OCI-LY7 (cell line): Measurements from ENCODE around the gene ZNF485. TPM values are rescaled to one million over a fixed set of nuclear protein-coding genes. Genes with fewer than 3 reads are reported as not detected.

Experiments used
- BruUV-seq: library from RNA; stranded (reverse); fragments of 400-500 nt; replicated peaks from 2 replicates; lab custom pipeline; 2021; lab: Mats Ljungman, UMichigan
- CTCF ChIA-PET: fragments of 300-600 bp; sonication (Branson Sonifier 250); formaldehyde crosslinking; loops from one replicate; lab custom pipeline; 2022; ENCODE audit warnings: antibody characterized with exemption; ENCODE audit not compliant: unreplicated experiment; lab: Charles Lee
- POLR2A ChIA-PET: fragments of 300-600 bp; sonication (Branson Sonifier 250); formaldehyde crosslinking; loops from one replicate; lab custom pipeline; 2022; ENCODE audit warnings: antibody characterized with exemption; lab: Charles Lee
- DNase-seq: peaks from one replicate; pipeline ENCODE4 v3.0.0-alpha.2; 2015; ENCODE audit warnings: low spot score
- H2AFZ ChIP-seq: fragments of 200-600 bp; sonication (generic), shearing (Covaris generic); 2 replicates; pipeline ENCODE4 v1.6.1; 2014; ENCODE audit warnings: mild to moderate bottlenecking, antibody characterized with exemption, low read length, moderate library complexity
- H3K27ac ChIP-seq: fragments of 200-600 bp; sonication (generic); 2 replicates; pipeline ENCODE4 v1.5.1; 2014; ENCODE audit warnings: mixed run types, low read depth, mild to moderate bottlenecking, moderate library complexity, low read length, inconsistent platforms; ENCODE audit not compliant: poor library complexity, severe bottlenecking
- H3K36me3 ChIP-seq: fragments of 200-600 bp; sonication (generic); 2 replicates; pipeline ENCODE4 v1.6.1; 2014; ENCODE audit warnings: mild to moderate bottlenecking, antibody characterized with exemption, low read length, moderate library complexity, mixed read lengths; ENCODE audit not compliant: insufficient read depth
- H3K4me1 ChIP-seq: fragments of 200-600 bp; sonication (generic); 2 replicates; pipeline ENCODE4 v1.5.1; 2014; ENCODE audit warnings: mild to moderate bottlenecking, low read length; ENCODE audit not compliant: insufficient read depth, poor library complexity, severe bottlenecking
- H3K4me2 ChIP-seq: fragments of 200-600 bp; sonication (generic); 2 replicates; pipeline ENCODE4 v1.6.1; 2014; ENCODE audit warnings: mild to moderate bottlenecking, low read length
- H3K4me3 ChIP-seq: fragments of 200-600 bp; sonication (generic); 2 replicates; pipeline ENCODE4 v1.5.1; 2014; ENCODE audit warnings: mild to moderate bottlenecking, low read depth, low read length; ENCODE audit not compliant: poor library complexity, severe bottlenecking
- H3K79me2 ChIP-seq: fragments of 200-600 bp; sonication (generic); 2 replicates; pipeline ENCODE4 v1.6.1; 2016; ENCODE audit warnings: low read depth, mild to moderate bottlenecking, low read length, moderate library complexity, mixed read lengths; ENCODE audit not compliant: insufficient read depth
- H3K9me2 ChIP-seq: fragments of 200-600 bp; sonication (generic); 2 replicates; pipeline ENCODE4 v1.6.1; 2016; ENCODE audit warnings: mild to moderate bottlenecking, low read length, mixed read lengths; ENCODE audit not compliant: insufficient read depth
- H3K9me3 ChIP-seq: fragments of 200-600 bp; sonication (generic); 2 replicates; pipeline ENCODE4 v1.6.1; 2014; ENCODE audit warnings: mild to moderate bottlenecking, mixed run types, low read length, mixed read lengths
- H4K20me1 ChIP-seq: fragments of 200-600 bp; sonication (generic); 2 replicates; pipeline ENCODE4 v1.6.1; 2014; ENCODE audit warnings: mild to moderate bottlenecking, antibody characterized with exemption, low read length, moderate library complexity, mixed read lengths; ENCODE audit not compliant: insufficient read depth
- EZH2phosphoT487 ChIP-seq: fragments of 200-600 bp; sonication (generic); IDR thresholded peaks from 2 replicates; pipeline ENCODE4 v1.6.1; 2018; ENCODE audit warnings: low read depth, borderline replicate concordance, mild to moderate bottlenecking, mixed run types, antibody characterized with exemption, low read length, moderate library complexity, mixed read lengths
- intact Hi-C: fragments of 100-400 bp; cut with micrococcal nuclease; formaldehyde crosslinking; loops from one replicate; pipeline ENCODE4 v1.10.0; 2022; ENCODE audit not compliant: unreplicated experiment
- total RNA-seq, 2 experiments: library from RNA; depleted of rRNA in 1 of 2; stranded (reverse); fragments of >200 nt in 1 of 2; shearing (Covaris generic) in 1 of 2; gene quantifications; 2 replicates each; pipeline ENCODE4 v1.2.3, GENCODE V29; 2014 to 2022
- TF ChIP-seq, protein P1 (sequence below): fragments of 200-600 bp; sonication (generic); conservative IDR thresholded peaks from 2 replicates; pipeline ENCODE4 v1.5.1; 2014; ENCODE audit warnings: mild to moderate bottlenecking, antibody characterized with exemption, low read length, moderate library complexity, mixed read lengths

ZNF485 gene
- total RNA-seq, 2 experiments from 2014 or later: 7.9 to 9.9 TPM

DNA sequence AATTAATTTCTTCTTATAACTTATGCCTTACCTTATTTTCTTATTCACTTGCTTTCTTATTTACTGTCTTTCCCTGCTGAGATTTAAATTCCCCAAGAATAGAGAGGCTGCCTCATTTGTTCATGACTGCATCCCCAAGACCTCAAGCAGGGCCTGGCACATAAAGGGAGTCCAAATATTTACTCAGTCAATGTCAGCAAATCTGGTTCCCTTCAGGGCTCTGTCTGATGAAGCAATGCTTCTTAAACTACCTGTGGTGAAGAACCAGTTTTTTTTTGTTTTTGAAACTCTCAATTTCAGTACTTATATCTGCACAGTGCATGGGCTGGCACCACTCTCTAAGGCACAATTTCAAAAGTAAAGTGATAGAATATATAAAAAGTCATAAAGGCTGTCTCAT, 36.6 kb upstream of the ZNF485 start:
- no peak for TF ChIP-seq EZH2phosphoT487
- TF ChIP-seq, protein P1, sequence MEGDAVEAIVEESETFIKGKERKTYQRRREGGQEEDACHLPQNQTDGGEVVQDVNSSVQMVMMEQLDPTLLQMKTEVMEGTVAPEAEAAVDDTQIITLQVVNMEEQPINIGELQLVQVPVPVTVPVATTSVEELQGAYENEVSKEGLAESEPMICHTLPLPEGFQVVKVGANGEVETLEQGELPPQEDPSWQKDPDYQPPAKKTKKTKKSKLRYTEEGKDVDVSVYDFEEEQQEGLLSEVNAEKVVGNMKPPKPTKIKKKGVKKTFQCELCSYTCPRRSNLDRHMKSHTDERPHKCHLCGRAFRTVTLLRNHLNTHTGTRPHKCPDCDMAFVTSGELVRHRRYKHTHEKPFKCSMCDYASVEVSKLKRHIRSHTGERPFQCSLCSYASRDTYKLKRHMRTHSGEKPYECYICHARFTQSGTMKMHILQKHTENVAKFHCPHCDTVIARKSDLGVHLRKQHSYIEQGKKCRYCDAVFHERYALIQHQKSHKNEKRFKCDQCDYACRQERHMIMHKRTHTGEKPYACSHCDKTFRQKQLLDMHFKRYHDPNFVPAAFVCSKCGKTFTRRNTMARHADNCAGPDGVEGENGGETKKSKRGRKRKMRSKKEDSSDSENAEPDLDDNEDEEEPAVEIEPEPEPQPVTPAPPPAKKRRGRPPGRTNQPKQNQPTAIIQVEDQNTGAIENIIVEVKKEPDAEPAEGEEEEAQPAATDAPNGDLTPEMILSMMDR: no peak
- no peak overlapping the region for H3K4me2 ChIP-seq
- H3K79me2 ChIP-seq: no peaks in the 10 kb centered on the region
- no peak for DNase-seq
- no peaks in the 10 kb centered on the region for H4K20me1 ChIP-seq
- no peak overlapping the region for H2AFZ ChIP-seq
- H3K27ac ChIP-seq: no peak overlapping the region
- H3K9me2 ChIP-seq: no peaks in the 10 kb centered on the region
- no peaks in the 10 kb centered on the region for H3K36me3 ChIP-seq
- H3K4me3 ChIP-seq: no peak overlapping the region
- POLR2A ChIA-PET: interaction anchor here (0.7 kb wide), 1 partner anchor 46 kb away, joined by 3 read pairs; no protein-coding TSS in a partner anchor
- CTCF ChIA-PET: no interaction called here
- no peaks in the 10 kb centered on the region for H3K9me3 ChIP-seq
- H3K4me1 ChIP-seq: no peaks in the 10 kb centered on the region
- no TSS peak for BruUV-seq
- intact Hi-C loops: no loop called here

DNA sequence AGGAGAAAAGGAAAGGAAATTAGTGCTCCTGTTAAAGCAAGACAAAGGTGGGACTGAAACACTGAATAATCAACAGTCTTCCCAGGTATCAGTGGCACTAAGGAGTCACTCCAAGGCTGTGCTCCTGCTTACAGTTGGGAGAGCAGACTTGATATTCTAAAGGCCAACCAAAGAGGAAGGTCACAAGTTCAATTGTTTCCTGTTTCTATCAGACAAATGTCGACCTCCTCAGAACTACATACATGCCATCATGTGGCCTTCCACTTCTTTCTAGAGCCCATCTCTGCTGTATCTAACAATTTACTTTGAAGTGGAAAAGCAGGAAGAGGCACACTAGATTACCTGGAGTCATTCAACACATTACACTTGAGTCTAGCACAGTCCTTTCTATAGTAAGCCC, 35.3 kb upstream of the ZNF485 start:
- H3K4me3 ChIP-seq: no peak overlapping the region
- H2AFZ ChIP-seq: no peak overlapping the region
- H3K9me2 ChIP-seq: no peaks in the 10 kb centered on the region
- intact Hi-C loops: no loop called here
- H3K36me3 ChIP-seq: no peaks in the 10 kb centered on the region
- H3K4me1 ChIP-seq: no peaks in the 10 kb centered on the region
- no peaks in the 10 kb centered on the region for H3K79me2 ChIP-seq
- H3K27ac ChIP-seq: no peak overlapping the region
- BruUV-seq: no TSS peak
- H3K4me2 ChIP-seq: no peak overlapping the region
- no peaks in the 10 kb centered on the region for H4K20me1 ChIP-seq
- ChIA-PET CTCF (no interaction called here), POLR2A (interaction anchor here (0.7 kb wide), 1 partner anchor 76 kb away, joined by 3 read pairs; no protein-coding TSS in a partner anchor)
- DNase-seq: no peak
- H3K9me3 ChIP-seq: no peaks in the 10 kb centered on the region
- no peak for TF ChIP-seq EZH2phosphoT487
- TF ChIP-seq, protein P1: no peak

DNA sequence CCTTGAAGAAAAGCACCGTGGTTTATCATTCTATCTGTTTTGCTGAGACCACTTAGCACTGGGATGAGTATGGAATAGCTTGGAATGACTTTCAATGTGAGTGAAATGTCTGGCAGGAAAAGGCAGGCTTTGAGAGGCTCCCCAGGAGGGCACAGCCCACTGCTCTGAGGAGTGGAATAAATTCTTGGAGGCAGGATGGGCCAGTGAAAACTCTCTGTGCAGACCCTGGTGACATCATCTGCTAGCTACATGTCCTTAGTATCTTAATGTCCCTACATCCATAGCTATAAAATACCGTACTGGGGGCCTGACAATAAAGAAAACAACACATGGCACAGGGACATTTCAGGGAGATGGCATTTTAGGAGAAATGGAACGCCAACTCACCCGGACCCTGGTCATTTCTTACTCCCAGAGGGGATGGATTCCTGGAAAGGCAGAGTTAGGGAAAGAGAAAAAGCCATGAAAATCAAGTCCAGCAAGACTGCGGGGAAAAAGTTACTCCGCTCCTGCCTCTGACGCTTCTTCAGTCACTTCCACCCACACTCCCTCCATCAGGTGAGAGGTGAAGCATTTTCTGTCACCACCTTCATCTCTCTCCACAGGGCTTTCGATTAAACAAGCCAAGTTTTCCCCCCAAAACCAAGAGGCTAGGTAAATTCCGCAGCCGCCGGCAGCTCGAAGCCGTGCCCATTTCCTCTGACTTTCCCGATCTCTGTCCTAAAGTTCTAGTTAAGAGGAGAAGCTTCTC, 32.8 kb upstream of the ZNF485 start:
- POLR2A ChIA-PET: no interaction called here
- CTCF ChIA-PET: no interaction called here
- no peak for DNase-seq
- no peaks in the 10 kb centered on the region for H3K36me3 ChIP-seq
- no peaks in the 10 kb centered on the region for H3K9me3 ChIP-seq
- no peak overlapping the region for H3K27ac ChIP-seq
- no TSS peak for BruUV-seq
- no peaks in the 10 kb centered on the region for H3K9me2 ChIP-seq
- H3K4me2 ChIP-seq: no peak overlapping the region
- no peak overlapping the region for H2AFZ ChIP-seq
- intact Hi-C loops: no loop called here
- no peak overlapping the region for H3K4me3 ChIP-seq
- TF ChIP-seq, protein P1: no peak
- no peak for TF ChIP-seq EZH2phosphoT487
- H4K20me1 ChIP-seq: no peaks in the 10 kb centered on the region
- no peaks in the 10 kb centered on the region for H3K79me2 ChIP-seq
- H3K4me1 ChIP-seq: no peaks in the 10 kb centered on the region
